Measurements from ENCODE around the gene RABEP1.
"Not testable (repeated sequence)": the region's sequence is repeated elsewhere in the genome, so short reads cannot be mapped to it uniquely, and the experiment has no call there.

DNA sequence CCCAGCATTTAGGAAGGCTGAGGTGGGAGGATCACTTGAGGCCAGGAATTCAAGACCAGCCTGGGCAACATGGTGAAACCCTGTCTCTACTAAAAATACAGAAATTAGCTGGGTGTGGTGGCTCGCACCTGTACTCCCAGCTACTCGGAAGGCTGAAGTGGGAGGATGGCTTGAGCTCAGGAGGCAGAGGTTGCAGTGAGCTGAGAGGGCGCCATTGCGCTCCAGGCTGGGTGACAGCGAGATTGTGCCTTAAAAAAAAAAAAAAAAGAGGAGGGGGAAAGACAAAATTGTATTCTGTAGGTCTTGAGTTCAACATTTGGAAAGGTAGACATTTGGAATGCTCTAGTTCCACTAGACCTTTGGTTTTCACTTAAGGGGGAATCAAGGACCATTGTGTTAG is 149.2 kb downstream of the RABEP1 start:
- not testable (repeated sequence) for TF ChIP-seq POLR2A (IDR thresholded peaks at IDR 0.05; ENCODE audit: low read depth, low read length); POLR2AphosphoS5 (IDR thresholded peaks at IDR 0.05; ENCODE audit: low read depth, low read length); TAF1 (IDR thresholded peaks at IDR 0.05; ENCODE audit: borderline replicate concordance, low read depth, low read length)
